GM12891 (cell line): ENCODE measurements around the gene WBP4.
"Not testable (repeated sequence)": the region's sequence is repeated elsewhere in the genome, so short reads cannot be mapped to it uniquely, and the experiment has no call there.

Source experiments
- PAX5 ChIP-seq: IDR thresholded peaks from 2 replicates; pipeline ENCODE4 v1.6.1; 2011; ENCODE audit warnings: low read length, moderate library complexity, mild to moderate bottlenecking; ENCODE audit not compliant: insufficient read depth, severe bottlenecking
- POLR2A ChIP-seq: IDR thresholded peaks from 2 replicates; pipeline ENCODE4 v1.6.1; 2011; ENCODE audit warnings: low read depth, low read length, control low read depth
- POLR2AphosphoS5 ChIP-seq: IDR thresholded peaks from 2 replicates; pipeline ENCODE4 v1.6.1; 2011; ENCODE audit warnings: low read depth, low read length, control low read depth
- SPI1 ChIP-seq: IDR thresholded peaks from 2 replicates; pipeline ENCODE4 v1.6.1; 2011; ENCODE audit warnings: low read depth, low read length, control low read depth

- not testable (repeated sequence) for TF ChIP-seq POLR2A, POLR2AphosphoS5, PAX5, SPI1
These were observed 69.9 kb downstream of the WBP4 start for GRCh38 chr13:41131189-41131588.
